Activated T-helper 17 cell treated with anti-CD3 and anti-CD28 coated beads, Interleukin-2, amount 50 U/mL, for 72 hours (primary cell): Measurements from ENCODE around the gene HIVEP1. TPM values are rescaled to one million over a fixed set of nuclear protein-coding genes. Genes with fewer than 3 reads are reported as not detected.
"Not testable (repeated sequence)": the region's sequence is repeated elsewhere in the genome, so short reads cannot be mapped to it uniquely, and the experiment has no call there.

Source experiments
- ATAC-seq: fragments of 150-1000 bp; cut with Tn5 transposase; replicated peaks from 2 replicates; pipeline ENCODE4 v1.10.0; 2021; ENCODE audit warnings: mild to moderate bottlenecking, moderate library complexity
- H3K27ac Mint-ChIP-seq: one replicate; pipeline ENCODE4 v1.8.0; 2022; ENCODE audit warnings: mixed read lengths
- H3K27me3 Mint-ChIP-seq: one replicate; pipeline ENCODE4 v1.8.0; 2022; ENCODE audit warnings: mixed read lengths
- H3K36me3 Mint-ChIP-seq: one replicate; pipeline ENCODE4 v1.8.0; 2022; ENCODE audit warnings: low read depth, mild to moderate bottlenecking, mixed read lengths
- H3K4me1 Mint-ChIP-seq: one replicate; pipeline ENCODE4 v1.8.0; 2022; ENCODE audit warnings: mixed read lengths
- H3K4me3 Mint-ChIP-seq: one replicate; pipeline ENCODE4 v1.8.0; 2022; ENCODE audit warnings: mild to moderate bottlenecking, mixed read lengths
- H3K9me3 Mint-ChIP-seq: one replicate; pipeline ENCODE4 v1.8.0; 2022; ENCODE audit warnings: mixed read lengths
- total RNA-seq, 2 donors: library from RNA; stranded (reverse); gene quantifications; one replicate each; pipeline ENCODE4 v1.2.3, GENCODE V29; 2022

Gene HIVEP1
- total RNA-seq, 2 donors from 2014 or later: 29.4 to 75.5 TPM

GRCh38 chr6:12088531-12088930 lies 76.4 kb downstream of the HIVEP1 start:
- Mint-ChIP-seq H3K36me3 (peaks cover 36% of the 10 kb centered on the region), H3K27ac (no peak overlapping the region), H3K4me1 (peaks cover 14% of the 10 kb centered on the region), H3K9me3 (no peaks in the 10 kb centered on the region), H3K27me3 (no peaks in the 10 kb centered on the region), H3K4me3 (no peak overlapping the region)
- ATAC-seq: no peak

- Mint-ChIP-seq H3K27me3 (no peaks in the 10 kb centered on the region), H3K4me1 (peaks cover 3% of the 10 kb centered on the region), H3K9me3 (no peaks in the 10 kb centered on the region), H3K27ac (no peak overlapping the region), H3K36me3 (peaks cover 43% of the 10 kb centered on the region), H3K4me3 (no peak overlapping the region)
- no peak for ATAC-seq
Observed at GRCh38 chr6:12090714-12091113, 78.6 kb downstream of the HIVEP1 start.

- no peak for ATAC-seq
- no peaks in the 10 kb centered on the region for H3K27me3 Mint-ChIP-seq
- no peak overlapping the region for H3K27ac Mint-ChIP-seq
- peaks cover 6% of the 10 kb centered on the region for H3K4me1 Mint-ChIP-seq
- H3K36me3 Mint-ChIP-seq: peaks cover 45% of the 10 kb centered on the region
- H3K4me3 Mint-ChIP-seq: no peak overlapping the region
- no peaks in the 10 kb centered on the region for H3K9me3 Mint-ChIP-seq
Observed at GRCh38 chr6:12092762-12093161, 80.7 kb downstream of the HIVEP1 start.

- Mint-ChIP-seq H3K4me1 (peaks cover 8% of the 10 kb centered on the region), H3K27ac (no peak overlapping the region), H3K36me3 (peaks cover 48% of the 10 kb centered on the region), H3K9me3 (no peaks in the 10 kb centered on the region), H3K4me3 (no peak overlapping the region), H3K27me3 (no peaks in the 10 kb centered on the region)
- no peak for ATAC-seq
Observed at GRCh38 chr6:12094689-12095088, 82.6 kb downstream of the HIVEP1 start.

- Mint-ChIP-seq H3K27ac (no peak overlapping the region), H3K9me3 (no peaks in the 10 kb centered on the region), H3K4me1 (peaks cover 8% of the 10 kb centered on the region), H3K36me3 (peaks cover 33% of the 10 kb centered on the region), H3K27me3 (no peaks in the 10 kb centered on the region), H3K4me3 (no peak overlapping the region)
- ATAC-seq: no peak
Observed at GRCh38 chr6:12096342-12096741, 84.2 kb downstream of the HIVEP1 start.

- peaks cover 24% of the 10 kb centered on the region for H3K36me3 Mint-ChIP-seq
- no peaks in the 10 kb centered on the region for H3K27me3 Mint-ChIP-seq
- H3K4me3 Mint-ChIP-seq: no peak overlapping the region
- H3K9me3 Mint-ChIP-seq: no peaks in the 10 kb centered on the region
- no peak for ATAC-seq
- H3K4me1 Mint-ChIP-seq: peaks cover 18% of the 10 kb centered on the region
- H3K27ac Mint-ChIP-seq: no peak overlapping the region
Observed at GRCh38 chr6:12097791-12098190, 85.7 kb downstream of the HIVEP1 start.

GRCh38 chr6:12099623-12100338 lies 87.7 kb downstream of the HIVEP1 start:
- peaks cover 24% of the 10 kb centered on the region for H3K36me3 Mint-ChIP-seq
- no peak overlapping the region for H3K27ac Mint-ChIP-seq
- no peak for ATAC-seq
- no peak overlapping the region for H3K4me3 Mint-ChIP-seq
- peaks cover 21% of the 10 kb centered on the region for H3K4me1 Mint-ChIP-seq
- H3K27me3 Mint-ChIP-seq: no peaks in the 10 kb centered on the region
- H3K9me3 Mint-ChIP-seq: no peaks in the 10 kb centered on the region

- H3K27ac Mint-ChIP-seq: no peak overlapping the region
- no peak overlapping the region for H3K4me3 Mint-ChIP-seq
- H3K36me3 Mint-ChIP-seq: peaks cover 14% of the 10 kb centered on the region
- no peaks in the 10 kb centered on the region for H3K9me3 Mint-ChIP-seq
- H3K27me3 Mint-ChIP-seq: no peaks in the 10 kb centered on the region
- peaks cover 20% of the 10 kb centered on the region for H3K4me1 Mint-ChIP-seq
- ATAC-seq: no peak
Observed at GRCh38 chr6:12101048-12101447, 88.9 kb downstream of the HIVEP1 start.

GRCh38 chr6:12101653-12102312 lies 89.7 kb downstream of the HIVEP1 start:
- H3K9me3 Mint-ChIP-seq: no peaks in the 10 kb centered on the region
- H3K4me3 Mint-ChIP-seq: no peak overlapping the region
- H3K27me3 Mint-ChIP-seq: no peaks in the 10 kb centered on the region
- H3K36me3 Mint-ChIP-seq: peaks cover 14% of the 10 kb centered on the region
- H3K27ac Mint-ChIP-seq: peak overlapping the region; percentile 67
- ATAC-seq: no peak
- H3K4me1 Mint-ChIP-seq: peaks cover 20% of the 10 kb centered on the region

- H3K27me3 Mint-ChIP-seq: no peaks in the 10 kb centered on the region
- ATAC-seq: no peak
- peaks cover 18% of the 10 kb centered on the region for H3K36me3 Mint-ChIP-seq
- H3K27ac Mint-ChIP-seq: peak overlapping the region; percentile 67
- H3K4me3 Mint-ChIP-seq: no peak overlapping the region
- H3K9me3 Mint-ChIP-seq: no peaks in the 10 kb centered on the region
- peaks cover 20% of the 10 kb centered on the region for H3K4me1 Mint-ChIP-seq
Observed at GRCh38 chr6:12102350-12102749, 90.2 kb downstream of the HIVEP1 start.

GRCh38 chr6:12103158-12103557 lies 91.0 kb downstream of the HIVEP1 start:
- no peak overlapping the region for H3K4me3 Mint-ChIP-seq
- no peak for ATAC-seq
- no peaks in the 10 kb centered on the region for H3K9me3 Mint-ChIP-seq
- peaks cover 15% of the 10 kb centered on the region for H3K4me1 Mint-ChIP-seq
- no peaks in the 10 kb centered on the region for H3K27me3 Mint-ChIP-seq
- H3K36me3 Mint-ChIP-seq: peaks cover 24% of the 10 kb centered on the region
- no peak overlapping the region for H3K27ac Mint-ChIP-seq

- Mint-ChIP-seq H3K27me3 (no peaks in the 10 kb centered on the region), H3K9me3 (no peaks in the 10 kb centered on the region), H3K27ac (no peak overlapping the region), H3K36me3 (peaks cover 26% of the 10 kb centered on the region), H3K4me3 (no peak overlapping the region), H3K4me1 (peaks cover 24% of the 10 kb centered on the region)
- no peak for ATAC-seq
Observed at GRCh38 chr6:12105271-12105670, 93.2 kb downstream of the HIVEP1 start.

GRCh38 chr6:12108376-12108775 lies 96.3 kb downstream of the HIVEP1 start:
- not testable (repeated sequence) for H3K27me3 Mint-ChIP-seq, H3K4me3 Mint-ChIP-seq, ATAC-seq, H3K9me3 Mint-ChIP-seq, H3K27ac Mint-ChIP-seq
- Mint-ChIP-seq H3K4me1 (peaks cover 29% of the 10 kb centered on the region), H3K36me3 (peaks cover 38% of the 10 kb centered on the region)

- Mint-ChIP-seq H3K27me3 (no peaks in the 10 kb centered on the region), H3K36me3 (peaks cover 55% of the 10 kb centered on the region), H3K4me3 (peak overlapping the region; percentile 1), H3K4me1 (peaks cover 41% of the 10 kb centered on the region), H3K9me3 (no peaks in the 10 kb centered on the region), H3K27ac (no peak overlapping the region)
- ATAC-seq: no peak
Observed at GRCh38 chr6:12110523-12111362, 98.6 kb downstream of the HIVEP1 start.

GRCh38 chr6:12111363-12111670 lies 99.2 kb downstream of the HIVEP1 start:
- no peak overlapping the region for H3K4me3 Mint-ChIP-seq
- H3K27me3 Mint-ChIP-seq: no peaks in the 10 kb centered on the region

More at GRCh38 chr6:12111363-12111670, 99.2 kb downstream of the HIVEP1 start:
- no peak for ATAC-seq
- Mint-ChIP-seq H3K4me1 (peaks cover 41% of the 10 kb centered on the region), H3K9me3 (peaks cover under 1% of the 10 kb centered on the region), H3K27ac (no peak overlapping the region), H3K36me3 (peaks cover 60% of the 10 kb centered on the region)
